Progenitor cell of endocrine pancreas (in vitro differentiated cells): ENCODE data around the gene SEMA4D. TPM values are rescaled to one million over a fixed set of nuclear protein-coding genes. Genes with fewer than 3 reads are reported as not detected.

Source experiments
- DNase-seq: peaks from one replicate; pipeline ENCODE4 v3.0.0; 2021; ENCODE audit warnings: low spot score; ENCODE audit not compliant: unreplicated experiment
- H3K27ac Mint-ChIP-seq: 2 replicates; pipeline ENCODE4 v1.8.0; 2021; ENCODE audit warnings: mild to moderate bottlenecking, moderate library complexity, mixed read lengths
- H3K27me3 Mint-ChIP-seq: 2 replicates; pipeline ENCODE4 v1.8.0; 2021; ENCODE audit warnings: mixed read lengths
- H3K36me3 Mint-ChIP-seq: 2 replicates; pipeline ENCODE4 v1.8.0; 2022; ENCODE audit warnings: mixed read lengths; ENCODE audit not compliant: insufficient read depth
- H3K4me1 Mint-ChIP-seq: 2 replicates; pipeline ENCODE4 v1.8.0; 2021; ENCODE audit warnings: low read depth, mixed read lengths
- H3K4me3 Mint-ChIP-seq: 2 replicates; pipeline ENCODE4 v1.8.0; 2021; ENCODE audit warnings: low read depth, mild to moderate bottlenecking, moderate library complexity, mixed read lengths
- H3K9me3 Mint-ChIP-seq: 2 replicates; pipeline ENCODE4 v1.8.0; 2021; ENCODE audit warnings: low read depth, mixed read lengths
- CTCF ChIP-seq: fragments of 200-600 bp; sonication (generic); IDR thresholded peaks from one replicate; pipeline ENCODE4 v1.5.0; 2021; ENCODE audit warnings: antibody characterized with exemption, mild to moderate bottlenecking; ENCODE audit not compliant: unreplicated experiment
- total RNA-seq: library from RNA; stranded (reverse); gene quantifications from 2 replicates; pipeline ENCODE4 v1.2.1, GENCODE V29; 2021

The SEMA4D gene
- total RNA-seq, 1 donor from 2014 or later: 63.1 TPM

DNA sequence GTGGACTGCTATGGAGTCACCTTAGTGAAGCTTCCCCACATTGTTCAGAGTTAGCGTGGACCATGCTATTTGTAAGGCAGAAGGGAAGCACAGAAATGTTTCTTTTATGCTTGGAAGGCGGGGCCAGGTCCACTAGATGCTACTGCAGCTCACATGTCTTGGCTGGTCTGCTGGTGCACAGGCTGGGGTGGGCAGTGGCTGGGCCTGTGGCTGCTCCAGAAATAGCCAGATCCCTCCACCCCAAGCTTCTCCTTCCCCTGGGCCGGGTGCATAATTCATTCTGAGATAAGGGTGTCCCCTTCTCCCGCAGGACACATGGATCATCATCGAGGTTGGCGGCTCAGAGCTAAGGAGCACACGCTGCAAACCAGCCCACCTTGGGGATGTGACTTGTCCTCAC is 14.5 kb upstream of the SEMA4D start:
- peaks cover 24% of the 10 kb centered on the region for H3K27me3 Mint-ChIP-seq
- H3K4me3 Mint-ChIP-seq: no peak overlapping the region
- TF ChIP-seq CTCF: no peak

DNA sequence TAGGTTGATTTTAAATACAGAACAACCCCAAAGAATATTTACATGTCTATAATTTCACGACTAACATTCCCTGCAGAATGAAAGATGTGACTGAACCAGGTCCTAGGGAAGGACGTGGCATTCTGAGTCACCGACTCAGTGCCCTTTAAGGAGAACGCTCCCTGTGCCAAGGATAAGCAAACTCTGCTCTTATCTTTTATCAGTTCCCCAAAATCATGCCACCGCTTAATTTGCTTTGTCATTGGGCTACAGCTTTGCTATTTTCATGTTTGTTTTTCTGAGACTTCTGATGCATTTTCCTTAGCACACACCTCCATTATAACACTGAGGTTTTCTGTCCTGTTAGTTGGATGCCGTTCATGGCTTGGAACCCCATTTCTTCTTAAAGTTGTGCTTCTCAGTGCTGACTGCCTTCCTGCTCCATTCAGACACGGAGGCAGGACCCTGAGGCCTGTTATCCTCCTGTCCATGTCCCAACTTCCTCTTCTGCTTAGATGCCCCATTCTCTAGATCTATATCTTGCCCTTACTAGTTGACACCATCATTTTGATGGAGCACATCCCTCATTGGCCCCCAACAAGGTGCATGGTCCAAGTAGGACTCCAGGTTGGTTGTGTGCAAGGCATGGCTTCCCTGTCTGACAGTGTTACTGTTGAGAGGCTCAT is 11.2 kb upstream of the SEMA4D start:
- Mint-ChIP-seq H3K4me1 (peaks cover 1% of the 10 kb centered on the region), H3K27me3 (peaks cover 22% of the 10 kb centered on the region), H3K27ac (no peak overlapping the region), H3K9me3 (no peaks in the 10 kb centered on the region), H3K36me3 (no peaks in the 10 kb centered on the region), H3K4me3 (no peak overlapping the region)
- no peak for TF ChIP-seq CTCF
- DNase-seq: no peak

More for the DNA sequence above, 14.5 kb upstream of the SEMA4D start:
- Mint-ChIP-seq H3K4me1 (no peaks in the 10 kb centered on the region), H3K27ac (no peak overlapping the region), H3K9me3 (no peaks in the 10 kb centered on the region), H3K36me3 (no peaks in the 10 kb centered on the region)
- no peak for DNase-seq

GRCh38 chr9:89505911-89506310 is 8.0 kb upstream of the SEMA4D start:
- no peak for DNase-seq
- no peak overlapping the region for H3K4me3 Mint-ChIP-seq
- no peak for TF ChIP-seq CTCF

DNA sequence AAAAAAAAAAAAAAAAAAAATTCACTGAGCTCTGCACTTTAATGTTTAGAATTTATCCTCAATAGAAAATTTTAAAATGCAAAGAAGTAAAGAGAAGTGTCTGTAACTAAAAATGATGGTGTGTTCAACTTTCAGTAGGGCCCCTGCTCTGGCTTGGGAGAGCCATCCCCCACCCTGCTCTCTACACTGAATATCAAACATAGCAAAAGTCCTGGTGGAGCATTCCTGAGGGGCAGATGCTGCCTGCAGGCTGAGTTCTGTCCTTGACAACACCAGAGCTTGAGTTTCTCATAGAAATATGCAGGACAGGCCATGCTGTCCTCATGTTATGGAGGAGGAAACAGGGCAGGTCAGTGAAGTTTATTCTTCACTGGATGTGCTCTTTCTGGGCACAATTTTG is 7.1 kb upstream of the SEMA4D start:
- Mint-ChIP-seq H3K27me3 (peaks cover 14% of the 10 kb centered on the region), H3K4me3 (no peak overlapping the region), H3K4me1 (peaks cover 1% of the 10 kb centered on the region), H3K27ac (no peak overlapping the region), H3K9me3 (no peaks in the 10 kb centered on the region), H3K36me3 (no peaks in the 10 kb centered on the region)
- no peak for DNase-seq
- no peak for TF ChIP-seq CTCF

More at GRCh38 chr9:89505911-89506310, 8.0 kb upstream of the SEMA4D start:
- Mint-ChIP-seq H3K9me3 (no peaks in the 10 kb centered on the region), H3K27ac (no peak overlapping the region), H3K4me1 (peaks cover 1% of the 10 kb centered on the region), H3K36me3 (no peaks in the 10 kb centered on the region), H3K27me3 (peaks cover 17% of the 10 kb centered on the region)

DNA sequence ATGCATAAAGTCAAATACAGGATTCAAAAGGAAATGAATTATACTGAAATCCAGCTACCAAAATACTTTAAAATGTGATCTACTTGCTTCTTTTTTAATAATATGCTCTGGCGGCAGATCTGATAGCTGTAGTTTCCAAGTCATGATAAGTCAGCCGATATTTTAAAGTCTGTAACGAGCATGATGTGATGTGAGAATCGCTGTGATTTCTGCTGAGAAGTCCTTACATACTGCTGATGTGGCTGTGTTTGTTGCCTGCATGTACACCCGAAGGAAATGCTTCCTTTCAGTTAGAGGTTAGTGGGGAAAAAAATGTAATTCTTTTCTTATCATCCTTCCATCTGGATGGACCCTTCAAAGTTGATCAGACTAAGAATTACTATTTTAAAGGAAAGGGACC is 4.8 kb upstream of the SEMA4D start:
- Mint-ChIP-seq H3K9me3 (no peaks in the 10 kb centered on the region), H3K27ac (no peak overlapping the region), H3K4me1 (peaks cover 4% of the 10 kb centered on the region), H3K27me3 (peaks cover 10% of the 10 kb centered on the region), H3K4me3 (no peak overlapping the region), H3K36me3 (no peaks in the 10 kb centered on the region)
- DNase-seq: no peak
- TF ChIP-seq CTCF: no peak
